Lower leg skin (tissue), 3 donors: ENCODE results near the gene LMF1.

Experiments
- CTCF ChIP-seq, 3 donors: fragments of 450-650 bp; IDR thresholded peaks; one replicate each; pipeline ENCODE4 v1.5.1; 2016; ENCODE audit warnings: antibody characterized with exemption in 3 of 3, mild to moderate bottlenecking in 3 of 3, moderate library complexity in 2 of 3
- POLR2A ChIP-seq, 2 donors: fragments of 450-650 bp; IDR thresholded peaks; one replicate each; pipeline ENCODE4 v1.6.1; 2016 to 2017; ENCODE audit warnings: antibody characterized with exemption in 2 of 2, mild to moderate bottlenecking in 1 of 2, moderate library complexity in 1 of 2

GRCh38 chr16:886084-886543, 84.7 kb downstream of the LMF1 start:
- no peak for TF ChIP-seq POLR2A (IDR thresholded peaks at IDR 0.05)
- TF ChIP-seq CTCF (IDR thresholded peaks at IDR 0.05) = no peak
